GM10266 (cell line): ENCODE data around the gene LYRM2.
"Not testable (repeated sequence)": the region's sequence is repeated elsewhere in the genome, so short reads cannot be mapped to it uniquely, and the experiment has no call there.

Experiments used
- DNase-seq: peaks from one replicate; pipeline ENCODE4 v3.0.0; 2012; ENCODE audit errors: extremely low spot score
- CTCF ChIP-seq: IDR thresholded peaks from 2 replicates; pipeline ENCODE4 v1.5.1; 2012; ENCODE audit warnings: mild to moderate bottlenecking, low read depth; ENCODE audit not compliant: control insufficient read depth, insufficient read depth; ENCODE audit errors: missing control alignments

The LYRM2 gene

GRCh38 chr6:89644864-89645263, 6.3 kb upstream of the LYRM2 start:
- no peak for DNase-seq
- TF ChIP-seq CTCF = no peak

DNA sequence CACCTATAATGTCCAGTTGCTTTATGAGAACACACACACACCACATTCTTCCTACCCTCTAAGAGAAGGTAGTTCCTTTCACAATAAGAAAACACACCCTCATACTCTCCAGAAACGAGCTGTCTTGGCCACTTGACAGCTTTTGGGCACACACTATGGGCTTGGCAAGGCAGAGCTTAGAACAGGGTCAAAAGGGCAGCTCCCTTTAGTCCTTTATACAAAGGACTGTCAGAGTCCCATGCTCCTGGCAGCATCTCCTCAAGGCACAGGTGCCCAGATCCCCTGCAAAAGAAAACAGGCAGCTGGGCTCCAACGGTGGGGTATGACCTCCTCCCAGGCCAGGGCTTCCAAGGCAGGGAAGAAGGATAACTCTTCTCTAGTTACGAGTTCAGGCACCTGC, 4.9 kb upstream of the LYRM2 start:
- no peak for TF ChIP-seq CTCF
- no peak for DNase-seq

- no peak for DNase-seq
- TF ChIP-seq CTCF = no peak
Measured at GRCh38 chr6:89642956-89643355, 4.4 kb upstream of the LYRM2 start.

- DNase-seq = not testable (repeated sequence)
Measured at GRCh38 chr6:89641581-89641980, 3.0 kb upstream of the LYRM2 start.

DNA sequence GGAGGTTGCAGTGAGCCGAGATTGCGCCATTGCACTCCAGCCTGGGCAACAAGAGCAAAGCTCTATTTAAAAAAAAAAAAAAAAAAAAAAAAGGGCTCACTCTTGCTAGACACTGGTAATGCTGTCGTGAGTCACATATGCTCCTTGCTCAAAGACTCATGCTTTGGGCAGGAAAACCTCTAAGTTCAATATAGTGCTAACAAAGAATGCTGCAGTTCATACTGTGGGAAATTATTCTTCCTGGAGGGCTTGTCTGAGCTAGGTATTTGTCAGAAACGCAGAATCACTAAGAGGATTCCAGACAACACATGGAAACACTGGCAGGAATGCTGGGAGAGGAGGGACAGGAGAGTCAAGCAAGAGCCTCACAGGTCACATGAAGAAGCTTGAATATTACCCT, 2.3 kb upstream of the LYRM2 start:
- no peak for TF ChIP-seq CTCF
- DNase-seq = no peak

DNA sequence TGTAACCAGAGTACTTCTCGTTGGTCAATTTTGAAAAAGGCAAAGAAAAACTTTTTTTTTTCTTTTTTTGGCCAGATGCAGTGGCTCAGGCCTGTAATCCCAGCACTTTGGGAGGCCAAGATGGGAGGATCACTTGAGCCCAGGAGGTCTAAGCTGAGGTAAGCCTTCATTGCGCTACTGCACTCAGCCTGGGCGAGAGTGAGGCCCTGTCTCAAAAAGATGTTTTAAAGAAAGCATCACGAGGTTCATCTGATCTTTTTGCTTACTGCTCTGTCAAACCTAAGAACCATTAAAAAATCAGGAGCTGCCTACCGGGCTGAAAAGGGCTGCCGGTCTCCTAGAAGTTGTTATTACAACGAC, 607 bp downstream of the LYRM2 start:
- no peak for DNase-seq
- TF ChIP-seq CTCF = no peak

GRCh38 chr6:89636412-89636811, 2.1 kb downstream of the LYRM2 start:
- not testable (repeated sequence) for DNase-seq

DNA sequence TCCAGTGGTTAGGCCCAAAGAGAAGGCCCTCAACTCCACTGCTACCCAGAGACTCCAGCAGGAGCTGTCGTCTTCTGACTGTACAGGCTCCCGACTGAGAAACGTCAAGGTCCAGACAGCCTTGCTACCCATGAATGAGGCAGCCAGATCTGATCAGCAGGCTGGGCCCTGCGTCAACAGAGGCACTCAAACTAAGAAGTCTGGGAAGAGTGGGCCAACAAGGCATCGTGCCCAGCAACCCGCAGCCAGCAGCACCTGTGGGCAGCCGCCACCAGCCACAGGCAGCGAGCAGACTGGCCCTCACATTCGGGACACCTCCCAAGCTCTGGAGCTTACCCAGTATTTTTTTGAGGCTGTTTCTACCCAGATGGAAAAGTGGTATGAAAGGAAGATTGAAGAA, 8.1 kb downstream of the LYRM2 start:
- no peak for TF ChIP-seq CTCF
- DNase-seq = no peak

DNA sequence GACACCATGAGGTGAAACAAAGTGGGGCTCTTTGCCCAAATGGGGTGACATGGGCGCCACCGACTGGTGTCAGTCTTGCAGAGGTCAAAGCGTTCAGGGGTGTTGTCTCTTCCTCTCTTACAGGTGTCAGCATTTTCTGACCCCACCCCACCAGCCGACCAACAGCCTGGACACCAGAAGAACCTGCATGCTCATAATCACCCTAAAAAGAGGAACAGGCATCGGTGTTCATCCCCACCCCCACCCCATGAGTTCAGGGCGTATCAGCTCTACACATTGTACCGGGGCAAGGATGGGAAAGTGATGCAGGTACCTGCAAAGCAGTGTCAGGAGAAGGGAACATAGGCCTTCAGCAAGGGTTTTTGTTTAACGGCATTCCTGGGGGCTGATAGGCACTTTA, 14.8 kb downstream of the LYRM2 start:
- TF ChIP-seq CTCF = no peak
- DNase-seq = no peak
